GM21723 (cell line): ENCODE data around the gene KRT74.

Experiments used
- ATAC-seq: cut with Tn5 transposase; IDR thresholded peaks from one replicate; pipeline ENCODE4 v1.9.1; 2021; ENCODE audit warnings: mild to moderate bottlenecking, moderate library complexity; ENCODE audit not compliant: unreplicated experiment

The KRT74 gene

GRCh38 chr12:52573743-52574142, at the start of gene KRT74:
Gene KRT74, minus strand, starts transcription at chr12:52573843. Its CDS starts 66 bp downstream, at chr12:52573777.
- no peak for ATAC-seq

- ATAC-seq: no peak
These were observed 48.7 kb upstream of the KRT74 start for GRCh38 chr12:52622349-52622748.

- no peak for ATAC-seq
These were observed 45.2 kb upstream of the KRT74 start for GRCh38 chr12:52618866-52619265.

DNA sequence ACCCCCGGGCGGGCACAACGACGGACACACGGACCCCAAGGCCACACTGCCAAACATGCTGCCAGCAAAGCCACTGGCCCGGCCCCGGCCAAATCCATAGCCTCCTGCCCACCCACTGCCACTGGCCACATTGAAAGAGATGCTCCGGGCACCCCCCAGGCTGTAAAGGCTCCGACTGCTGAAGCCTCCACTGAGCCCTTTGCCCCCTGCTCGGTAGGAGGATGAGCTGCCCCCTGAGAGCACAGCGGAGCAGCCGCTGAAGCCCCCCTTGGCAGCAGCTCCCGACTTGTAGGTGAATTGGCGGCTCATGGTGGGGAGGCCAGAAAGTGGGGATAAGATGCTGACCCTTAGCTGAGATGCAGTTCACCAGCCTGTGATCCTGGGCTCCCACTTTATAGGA, 44.6 kb upstream of the KRT74 start, which contains the start of gene KRT73:
TSS of gene KRT73 (minus strand) at position 344 of the 400 bp plus-strand sequence. CDS start at position 309, 35 bp downstream.
- no peak for ATAC-seq

- ATAC-seq: no peak
These were observed 43.8 kb upstream of the KRT74 start for GRCh38 chr12:52617403-52617785.

GRCh38 chr12:52616680-52617402, 43.2 kb upstream of the KRT74 start:
- ATAC-seq: no peak

GRCh38 chr12:52615912-52616311, 42.3 kb upstream of the KRT74 start:
- no peak for ATAC-seq

- no peak for ATAC-seq
These were observed 41.7 kb upstream of the KRT74 start for GRCh38 chr12:52615208-52615868.

GRCh38 chr12:52614381-52615207, 41.0 kb upstream of the KRT74 start:
- ATAC-seq: no peak

- ATAC-seq: no peak
These were observed 39.9 kb upstream of the KRT74 start for GRCh38 chr12:52613384-52614030.

GRCh38 chr12:52612431-52613383, 39.1 kb upstream of the KRT74 start:
- no peak for ATAC-seq

- ATAC-seq: no peak
These were observed 37.4 kb upstream of the KRT74 start for GRCh38 chr12:52611080-52611468.

DNA sequence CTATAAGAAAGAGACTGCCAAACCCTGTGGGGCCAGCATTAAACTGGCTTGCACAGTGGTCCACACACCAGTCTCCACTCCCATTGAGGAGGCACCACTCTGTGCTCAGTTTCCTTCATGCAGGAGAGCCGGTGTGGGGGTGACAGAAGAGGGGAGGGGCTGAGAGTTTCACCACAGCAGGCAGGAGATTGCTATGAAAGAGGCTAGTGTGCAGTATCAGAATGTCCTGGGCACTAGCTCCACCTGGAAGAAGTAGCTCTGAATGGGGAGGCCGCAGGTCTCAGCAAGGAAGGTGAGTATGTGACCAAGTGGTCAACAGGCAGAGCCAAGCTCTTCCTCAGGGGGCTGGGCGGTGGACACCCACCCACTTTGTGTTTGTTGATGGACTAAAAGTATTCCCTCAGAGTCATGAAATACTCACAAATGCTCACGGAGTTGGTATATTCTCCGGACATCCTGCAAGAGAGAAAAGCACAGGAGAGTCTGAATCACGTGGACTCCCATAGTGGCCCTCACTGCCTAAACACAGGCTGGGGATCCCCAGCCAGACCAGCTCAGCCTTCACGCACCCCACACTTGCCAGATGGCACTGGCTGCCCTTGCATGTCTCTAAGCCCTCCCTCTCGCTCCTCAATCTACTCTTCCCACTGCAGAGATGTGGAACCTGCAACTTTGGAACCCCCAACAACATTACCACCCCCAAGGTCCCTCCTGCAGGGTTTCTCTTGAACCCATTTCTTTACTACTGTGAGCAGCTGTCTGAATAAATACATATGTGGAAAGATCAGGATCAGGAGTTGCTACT, 35.4 kb upstream of the KRT74 start:
- no peak for ATAC-seq

GRCh38 chr12:52608161-52608560, 34.5 kb upstream of the KRT74 start:
- no peak for ATAC-seq

DNA sequence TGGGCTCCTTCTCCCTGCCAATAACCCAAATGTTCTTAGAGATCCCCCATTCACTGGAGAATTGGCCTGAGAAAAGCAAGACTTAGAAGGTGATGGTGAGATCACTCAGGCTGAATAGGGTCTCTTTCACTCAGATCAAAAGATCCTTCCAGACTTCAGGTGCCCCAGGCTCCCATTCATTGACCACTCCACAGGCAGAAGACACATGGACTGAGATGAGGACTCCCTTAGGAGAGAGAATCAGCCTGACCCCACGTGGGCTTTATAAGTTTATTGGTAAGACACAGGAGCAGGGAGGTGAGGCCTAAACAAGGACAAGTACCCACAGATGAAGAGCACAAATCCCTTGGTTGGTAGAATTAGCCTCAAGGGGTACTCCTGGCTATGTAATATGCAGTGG, 33.7 kb upstream of the KRT74 start:
- ATAC-seq: no peak

GRCh38 chr12:52606581-52607218, 33.1 kb upstream of the KRT74 start:
- no peak for ATAC-seq

- no peak for ATAC-seq
These were observed 32.5 kb upstream of the KRT74 start for GRCh38 chr12:52606096-52606495.

DNA sequence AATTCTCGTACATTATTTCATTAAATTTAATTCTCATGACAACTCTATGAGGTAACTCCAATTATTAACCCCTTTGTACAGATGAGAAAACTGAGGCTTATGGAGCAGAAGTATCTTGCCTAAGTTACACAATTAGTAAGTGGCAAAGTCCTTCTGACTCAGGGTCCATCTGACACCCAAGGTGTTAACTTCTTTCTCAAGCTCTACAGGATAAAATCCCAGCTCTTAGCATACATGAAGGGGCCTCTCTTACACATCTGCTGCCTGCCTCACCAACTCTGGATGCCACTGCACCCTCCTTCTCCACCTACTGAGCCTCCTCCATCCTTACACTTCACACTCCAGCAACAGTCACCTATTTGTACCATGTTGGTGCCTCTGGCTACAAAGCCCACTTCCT, 31.9 kb upstream of the KRT74 start:
- no peak for ATAC-seq

DNA sequence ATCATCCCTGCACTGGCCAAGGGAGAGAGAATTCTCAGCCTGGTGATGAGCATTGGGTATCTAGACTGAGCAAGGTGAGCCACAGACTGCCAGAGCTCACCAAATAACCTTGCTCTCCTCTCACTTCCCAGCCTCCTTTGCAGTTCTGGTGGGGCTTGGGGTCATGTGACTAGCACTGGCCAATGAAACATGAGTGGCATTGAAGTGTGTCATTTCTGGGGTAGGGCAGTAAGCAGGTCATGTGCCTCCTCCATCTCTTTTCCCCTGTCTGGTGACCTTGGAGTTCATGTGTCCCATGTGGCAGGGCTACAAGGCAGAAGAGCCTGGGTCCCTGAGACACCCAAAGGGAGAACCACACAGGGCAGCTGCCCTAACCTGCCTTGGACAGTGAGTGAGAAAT, 31.2 kb upstream of the KRT74 start:
- ATAC-seq: no peak
